Activated T-helper 1 cell treated with anti-CD3 and anti-CD28 coated beads, Interleukin-2, amount 50 U/mL, for 16 hours (primary cell): ENCODE measurements around the gene OTP.

Experiments
- DNase-seq, 2 donors: peaks; one replicate each; pipeline ENCODE4 v3.0.0-alpha.2; 2020; ENCODE audit warnings: low read depth in 1 of 2, low spot score in 1 of 2

OTP gene

DNA sequence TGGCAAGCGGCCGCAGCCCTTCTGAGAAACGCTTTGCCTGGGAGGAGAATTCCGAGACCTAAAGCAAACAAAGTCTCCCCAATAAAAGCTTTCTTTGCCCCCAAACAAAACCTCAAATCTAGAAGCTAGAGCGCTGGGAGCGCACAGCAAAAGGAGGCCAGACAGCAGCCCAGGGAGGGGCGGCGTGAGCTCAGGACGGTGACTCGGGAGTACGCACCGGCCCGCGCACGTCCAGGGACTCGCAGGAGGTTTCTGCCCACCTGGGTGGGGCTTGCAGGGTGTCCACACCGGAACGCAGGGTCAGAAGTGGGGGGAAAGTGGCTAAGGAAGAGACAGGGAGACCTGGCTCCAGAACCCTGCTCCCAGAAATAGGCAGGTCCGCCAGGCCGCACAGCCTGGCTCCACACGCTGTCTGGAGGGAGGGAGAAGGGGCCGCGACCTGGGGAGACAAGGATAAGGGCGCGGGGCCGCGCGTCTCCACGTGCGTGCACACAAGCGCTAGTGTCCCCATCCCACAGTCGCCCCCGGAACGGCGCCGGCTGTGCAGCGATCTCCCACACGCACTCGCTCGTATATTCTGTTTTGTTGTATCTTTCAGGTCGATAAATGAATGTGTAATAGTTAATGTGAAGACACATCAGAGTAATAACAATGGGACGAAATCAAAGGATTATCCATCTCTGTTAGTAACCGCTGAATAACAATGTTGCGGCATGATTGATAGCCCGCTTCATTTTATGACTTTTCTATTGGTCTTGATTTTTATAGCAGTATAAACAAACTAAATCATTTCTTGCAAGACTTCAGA lies 2.3 kb upstream of the OTP start:
- DNase-seq: no peak

DNA sequence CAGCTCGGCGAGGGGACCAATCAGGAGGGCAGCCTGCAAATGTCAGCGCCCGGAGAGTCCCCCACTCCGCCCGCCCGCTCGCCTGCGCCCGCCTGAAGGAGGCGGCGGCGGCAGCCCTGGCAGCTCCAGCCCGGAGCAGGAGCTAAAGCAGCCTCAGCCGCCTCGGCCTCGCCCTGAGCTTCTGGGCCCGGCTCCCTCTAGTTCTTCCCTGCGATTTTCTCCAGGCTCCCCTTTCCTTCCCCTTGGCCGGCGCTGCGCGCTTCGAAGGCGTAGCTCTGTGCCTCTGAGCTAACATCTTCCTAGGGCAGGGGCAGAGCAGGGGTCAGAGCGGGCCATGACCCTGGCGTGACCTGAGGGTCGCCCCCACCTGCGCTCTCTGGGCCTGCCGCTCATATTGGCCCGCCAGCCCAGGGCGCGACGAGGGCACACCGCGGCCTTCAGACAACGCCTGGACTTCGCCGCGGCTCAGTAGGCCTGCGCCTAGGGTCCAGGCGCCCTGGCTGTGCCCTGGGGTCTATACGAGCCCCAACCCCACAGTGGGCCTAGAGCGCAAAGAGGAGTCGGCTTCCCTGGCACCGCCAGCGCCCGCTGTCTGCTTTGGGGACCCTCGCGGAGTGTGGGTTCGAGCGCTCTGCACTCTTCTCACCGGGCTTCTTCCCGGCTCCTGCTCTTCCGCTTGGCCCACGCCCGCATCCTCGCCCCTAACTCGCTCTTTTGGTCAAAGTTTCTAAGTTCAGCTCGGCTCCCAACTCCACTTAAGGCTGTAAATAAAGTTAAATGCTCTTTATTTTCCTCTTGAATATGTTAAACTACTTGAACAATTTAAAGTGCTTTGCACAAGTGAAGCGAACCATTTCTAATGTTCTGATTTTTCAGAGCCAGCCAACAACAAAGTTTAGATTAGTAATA lies 504 bp upstream of the OTP start:
- DNase-seq: no peak

DNA sequence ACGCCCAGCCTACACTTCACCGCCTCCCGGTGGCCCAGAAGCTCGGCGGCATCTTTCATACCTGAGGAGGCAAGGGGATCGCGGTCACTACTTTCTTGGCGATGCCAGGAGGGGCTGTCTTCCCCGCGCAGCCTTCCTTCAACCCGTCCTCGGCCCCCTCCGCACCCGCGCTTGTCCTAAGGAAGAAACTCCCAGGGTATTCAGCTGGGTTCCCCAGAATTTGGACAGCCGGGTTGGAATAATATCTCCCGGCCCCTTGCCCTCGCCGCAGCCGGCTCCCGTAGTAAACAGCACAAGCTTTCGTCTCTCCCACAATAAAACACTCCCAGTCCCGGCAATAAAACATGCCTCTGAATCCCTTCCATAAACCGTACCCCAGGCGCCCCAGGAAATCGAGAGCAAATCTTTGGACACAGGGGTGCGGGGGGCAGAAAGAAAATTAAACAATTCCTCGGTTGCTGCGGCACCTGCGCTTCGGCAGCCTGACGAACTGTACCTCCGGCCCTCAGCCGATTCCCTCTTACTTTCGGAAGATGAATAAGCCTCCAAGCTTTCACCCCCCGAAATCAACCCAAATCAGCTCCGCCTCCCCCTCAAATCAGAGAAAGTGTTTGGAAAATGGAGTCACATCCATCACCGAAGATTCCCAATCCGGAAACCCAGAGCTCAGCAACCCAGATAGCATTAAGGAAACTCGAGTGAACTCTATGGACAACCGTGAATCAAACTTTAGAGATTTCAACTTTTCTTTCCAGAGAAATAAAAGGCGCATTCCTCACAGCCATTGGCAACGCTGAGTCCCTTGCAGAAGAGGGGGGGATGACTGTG lies 1.1 kb downstream of the OTP start:
- no peak for DNase-seq

DNA sequence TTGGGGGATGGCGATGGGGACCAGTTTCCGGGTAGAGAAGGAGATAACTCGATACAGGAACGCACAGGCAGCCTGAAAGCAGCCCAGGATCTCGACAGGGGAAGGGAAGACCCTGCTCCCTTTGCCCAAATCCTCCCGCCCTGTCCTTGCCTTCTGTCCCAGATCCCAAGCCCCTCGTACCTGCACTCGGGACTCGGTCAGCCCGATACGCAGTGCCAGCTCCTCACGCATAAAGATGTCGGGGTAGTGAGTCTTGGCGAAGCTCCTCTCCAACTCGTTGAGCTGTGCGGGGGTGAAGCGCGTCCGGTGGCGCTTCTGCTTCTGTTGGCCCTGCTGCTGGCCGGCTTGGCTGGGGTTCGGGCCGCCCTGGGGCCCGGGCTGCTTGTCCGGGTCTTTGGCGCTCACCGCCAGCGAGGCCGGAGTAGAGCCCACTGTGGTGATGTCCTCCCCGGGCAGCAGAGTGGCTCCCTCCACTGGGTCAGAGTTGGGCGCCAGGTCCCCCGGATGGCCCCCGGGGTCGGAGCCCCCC lies 1.8 kb downstream of the OTP start:
- DNase-seq: no peak

DNA sequence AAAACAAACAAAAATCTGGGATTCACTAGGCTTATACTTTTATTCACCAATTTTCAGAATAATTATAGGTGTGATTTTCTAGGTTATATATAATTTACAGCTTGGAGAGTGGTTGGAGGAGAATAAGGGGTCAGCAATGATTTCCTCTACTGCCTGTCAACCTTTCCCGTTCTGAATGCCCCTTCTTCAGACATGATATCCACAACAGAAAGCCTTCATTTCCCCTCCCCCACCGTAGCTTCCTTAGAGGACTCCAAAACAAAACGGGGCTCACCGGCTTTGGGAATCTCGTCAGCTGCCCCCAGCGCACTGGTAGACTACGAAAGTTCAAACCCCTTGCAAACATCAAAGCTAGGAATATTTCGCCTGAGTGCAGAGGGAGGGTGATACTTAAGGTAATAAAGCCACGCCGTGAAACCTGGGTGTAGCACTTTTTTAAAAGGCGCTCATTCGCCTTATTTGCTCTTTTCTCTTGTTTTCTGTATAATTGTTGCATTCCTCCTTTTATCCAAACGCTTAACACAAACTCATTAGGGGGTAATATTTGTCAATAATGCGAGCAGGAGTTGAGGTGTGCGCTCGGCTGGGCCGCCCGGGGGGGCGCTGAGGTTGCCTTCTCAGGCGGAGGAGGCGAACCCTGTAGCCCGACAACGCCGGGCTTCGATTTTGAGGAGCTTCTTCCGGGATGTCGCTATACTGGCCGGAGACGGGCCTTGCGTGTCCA lies 2.4 kb downstream of the OTP start:
- DNase-seq: no peak

DNA sequence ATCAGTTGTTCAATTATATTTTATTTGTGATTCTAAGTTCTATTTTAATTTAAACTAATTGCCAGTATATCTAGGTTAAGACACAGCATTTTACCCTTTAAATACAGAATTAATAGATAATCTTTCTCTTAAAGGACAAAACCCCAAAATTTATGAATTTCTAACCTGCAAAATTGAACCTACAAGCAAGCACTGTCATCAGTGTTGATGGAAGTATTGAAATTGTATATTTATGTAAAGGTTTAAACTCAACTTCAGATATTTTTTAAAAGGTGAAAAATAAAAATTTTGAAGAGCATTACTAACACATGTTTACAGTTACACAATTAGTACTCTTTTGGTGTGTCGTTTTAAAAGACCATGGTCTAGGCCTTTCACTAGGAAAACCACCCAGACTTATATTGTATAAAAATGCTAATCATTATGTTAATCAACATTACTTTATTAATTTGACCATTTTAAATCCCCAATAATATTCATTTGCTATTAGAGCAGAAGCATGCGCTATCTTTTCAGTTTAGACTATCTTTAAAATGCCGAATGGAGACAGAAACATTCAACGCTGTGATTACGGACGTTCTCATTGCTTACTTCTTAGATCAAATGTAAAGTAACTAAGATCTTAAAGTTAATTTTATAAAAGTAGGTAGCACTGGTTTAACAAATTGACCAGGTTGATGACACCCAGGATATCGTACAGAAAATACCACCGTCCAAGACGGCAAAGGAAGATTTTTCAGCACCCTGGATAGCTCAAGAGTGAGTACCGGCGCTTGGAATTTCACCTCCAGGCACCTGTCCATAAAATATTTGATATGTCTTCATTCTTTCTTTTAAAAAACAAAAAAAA lies 3.2 kb downstream of the OTP start:
- no peak for DNase-seq

DNA sequence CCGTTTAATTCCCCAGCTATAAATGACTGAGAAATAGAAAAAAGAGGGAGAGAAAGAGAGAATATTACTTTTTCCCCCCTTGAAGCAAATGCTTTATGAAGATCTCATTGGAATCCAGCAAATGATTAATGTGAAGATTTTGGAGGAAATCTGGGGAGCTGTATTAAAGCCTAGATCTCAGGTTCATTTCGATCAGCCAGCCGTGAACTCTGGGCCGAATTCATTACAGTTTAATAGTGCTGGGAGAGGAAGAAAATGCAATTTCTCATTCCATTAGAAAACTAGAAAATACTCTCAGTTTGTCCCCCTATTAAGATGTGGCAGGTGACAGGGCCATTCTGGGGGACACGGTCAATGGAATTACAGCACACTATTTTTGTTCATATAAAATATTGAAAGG lies 4.8 kb downstream of the OTP start:
- DNase-seq: no peak

DNA sequence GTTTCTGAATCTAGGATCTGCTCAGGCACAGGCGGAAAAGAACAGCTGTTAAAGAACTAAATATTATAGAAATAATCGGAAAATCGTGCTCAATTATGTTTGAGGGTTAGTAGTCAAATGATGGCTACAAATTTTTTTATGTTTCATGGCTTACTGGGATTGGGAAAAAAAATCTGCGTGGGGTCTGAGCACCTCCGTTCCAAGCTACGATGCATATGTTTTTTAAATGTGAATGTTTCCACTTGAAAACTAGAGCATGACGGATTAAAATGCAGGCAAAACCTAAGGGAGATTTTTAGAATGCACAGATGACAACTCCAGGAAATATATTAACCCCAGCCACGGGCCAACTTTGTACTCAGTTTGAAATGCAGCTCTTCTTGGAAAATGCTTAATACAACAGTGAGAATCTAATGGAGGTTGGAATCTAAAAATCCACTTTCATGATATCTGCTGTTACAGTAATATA lies 5.3 kb downstream of the OTP start:
- no peak for DNase-seq

DNA sequence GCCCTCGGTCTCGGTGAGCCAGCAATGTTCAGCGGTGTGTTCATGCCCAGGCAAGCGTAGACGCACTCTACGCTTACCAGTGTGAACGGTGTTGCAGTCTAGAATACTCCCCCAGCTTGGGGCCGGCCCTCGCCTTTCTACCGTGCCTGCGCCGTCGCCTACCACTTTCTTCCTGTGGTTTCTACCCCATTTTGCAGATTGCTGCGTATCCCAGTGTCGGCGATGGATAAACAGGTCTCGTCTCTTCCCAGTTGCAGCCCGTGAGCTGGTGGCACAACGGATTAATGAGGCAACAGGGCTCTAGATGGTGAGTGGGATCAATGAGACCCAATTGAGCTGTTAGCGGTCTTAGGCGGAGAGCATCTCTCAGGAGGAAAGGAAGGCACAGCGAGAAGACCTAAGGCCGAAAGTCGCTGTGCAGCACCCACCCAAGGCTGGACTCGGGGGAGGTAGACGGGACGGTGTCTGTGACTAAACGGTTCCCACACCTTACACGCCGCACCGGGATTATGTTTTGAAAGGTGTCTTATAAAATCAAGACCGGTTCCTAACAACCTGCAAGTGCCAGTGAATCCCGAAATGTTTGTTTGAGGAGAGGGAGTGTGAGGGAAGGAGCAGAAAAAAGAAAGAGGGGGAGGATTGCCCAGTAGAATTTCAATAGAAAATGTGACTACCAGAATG lies 5.8 kb downstream of the OTP start:
- no peak for DNase-seq

DNA sequence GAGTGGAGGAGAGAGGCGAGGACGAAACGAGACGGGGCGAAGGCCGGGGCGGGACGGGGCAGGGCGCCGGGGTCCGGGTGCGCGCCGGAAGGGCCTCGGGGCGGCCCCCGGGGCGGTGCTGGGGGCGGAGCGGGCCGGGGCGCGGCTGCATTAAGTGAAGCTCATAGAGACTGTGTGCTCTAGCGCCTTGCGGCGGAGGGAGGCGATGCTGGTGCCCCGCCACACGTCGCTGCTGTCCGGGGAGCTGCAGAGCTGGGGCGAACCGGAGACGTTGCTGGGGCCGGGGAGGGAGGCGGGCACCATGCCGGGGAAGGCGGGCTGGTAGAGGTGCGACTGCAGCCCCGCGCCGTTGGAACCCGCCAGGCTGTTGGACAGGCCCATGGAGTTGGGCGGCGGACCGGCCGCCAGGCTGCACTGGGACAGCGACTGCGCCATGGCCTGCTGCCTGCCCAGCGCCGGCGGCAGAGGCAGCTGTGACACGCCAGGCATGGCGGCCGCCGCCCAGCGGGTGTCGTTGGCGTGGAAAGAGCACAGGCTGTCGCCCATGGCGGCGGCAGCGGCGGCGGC lies 8.3 kb downstream of the OTP start:
- no peak for DNase-seq

DNA sequence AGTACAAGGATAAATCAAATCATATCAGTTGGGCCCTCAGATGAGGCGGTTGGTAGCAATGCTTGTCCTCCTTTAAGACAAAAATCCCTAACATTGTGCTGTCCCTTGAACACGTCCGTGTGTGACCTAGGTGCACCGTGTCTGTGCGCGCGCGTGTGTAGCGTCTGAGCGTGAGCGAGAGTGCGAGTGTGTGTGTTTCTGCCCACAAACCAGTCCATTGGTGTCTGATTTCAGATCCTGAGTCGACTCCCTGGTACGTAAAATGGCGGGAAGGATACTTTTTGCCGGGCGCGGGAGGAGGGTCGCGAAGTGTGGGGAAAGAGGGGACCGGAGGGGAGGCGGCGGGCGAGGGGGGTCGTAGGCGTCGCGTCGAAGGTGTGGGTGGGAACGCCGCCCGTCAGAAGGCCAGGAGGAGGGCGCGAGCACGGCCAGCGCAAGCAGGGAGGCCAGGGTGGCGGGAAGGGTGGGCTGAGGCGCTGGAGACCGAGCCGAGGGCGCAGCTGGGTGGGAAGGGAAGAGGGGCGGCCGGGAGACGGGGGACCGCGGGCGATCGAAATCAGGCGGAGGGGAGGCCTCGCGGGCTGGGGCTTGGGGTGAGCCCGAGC lies 8.9 kb downstream of the OTP start:
- no peak for DNase-seq

DNA sequence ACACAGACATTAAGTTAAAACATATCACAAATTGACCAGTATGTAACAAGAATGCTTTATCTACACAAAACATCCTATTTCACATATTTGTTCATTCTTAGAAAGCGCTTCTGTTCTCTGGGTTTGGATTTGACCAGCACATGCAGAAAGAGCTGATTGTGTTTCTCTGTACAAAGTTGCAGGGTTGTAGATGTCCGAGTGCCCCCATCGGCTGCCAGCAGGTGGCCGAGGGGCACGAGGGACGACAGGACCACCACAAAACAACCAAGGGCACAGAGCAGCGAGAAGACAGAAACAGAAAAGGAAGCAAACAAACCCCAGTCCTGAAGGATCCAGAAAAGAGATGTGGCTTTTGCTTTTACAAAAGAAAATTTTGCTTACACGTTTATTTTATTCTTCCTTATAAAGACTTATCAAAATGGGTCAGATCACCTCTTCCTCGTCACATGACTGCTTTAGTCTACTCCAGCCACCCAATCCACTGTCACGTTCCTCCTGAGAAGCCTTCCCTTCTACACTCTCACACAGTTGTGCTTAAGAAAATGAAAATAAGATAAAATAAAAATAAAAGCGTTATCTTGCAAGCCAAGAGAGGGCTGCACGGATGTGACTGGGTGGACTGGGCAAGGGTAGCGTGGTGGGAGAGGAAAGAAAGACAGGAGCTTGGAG lies 9.5 kb downstream of the OTP start:
- no peak for DNase-seq

DNA sequence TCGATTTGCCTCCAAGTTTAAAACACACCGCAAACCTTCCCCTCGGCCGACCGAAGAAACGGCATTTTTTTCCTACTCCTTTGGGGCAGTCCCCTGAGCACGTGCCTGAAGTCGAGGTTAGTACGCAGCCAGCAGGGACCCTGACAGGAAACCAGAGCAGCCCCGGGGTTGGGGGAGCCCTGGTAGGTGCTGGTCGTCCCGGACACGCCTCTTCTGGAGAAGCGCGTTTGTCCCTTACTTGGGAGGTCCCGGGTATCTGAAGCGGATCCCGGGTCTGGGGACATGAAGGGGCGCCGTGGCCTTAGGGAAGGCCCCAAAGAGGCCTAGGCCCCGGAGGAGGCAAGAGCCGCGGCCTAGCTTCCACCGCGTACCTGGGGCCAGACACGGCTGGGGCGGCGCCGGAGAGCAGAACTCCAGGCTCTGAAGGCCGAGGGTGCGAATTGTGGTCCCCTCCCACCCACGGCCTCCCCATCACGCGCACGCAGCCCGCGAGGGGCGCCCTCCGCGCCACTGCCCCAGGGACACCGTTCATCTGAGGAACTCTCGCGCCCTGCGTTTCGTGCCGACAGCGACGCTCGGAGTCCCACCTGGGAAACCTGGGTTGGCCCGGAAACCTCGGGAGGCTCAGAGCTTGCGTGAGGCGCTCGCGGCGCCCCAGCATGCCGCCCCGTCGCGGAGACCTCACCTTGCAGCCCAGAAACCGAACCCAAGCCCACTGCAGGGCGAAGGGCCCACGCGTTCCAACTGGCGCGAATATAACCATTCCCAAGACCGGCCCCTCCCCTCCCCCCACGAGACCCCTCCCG lies 10.4 kb downstream of the OTP start:
- no peak for DNase-seq

DNA sequence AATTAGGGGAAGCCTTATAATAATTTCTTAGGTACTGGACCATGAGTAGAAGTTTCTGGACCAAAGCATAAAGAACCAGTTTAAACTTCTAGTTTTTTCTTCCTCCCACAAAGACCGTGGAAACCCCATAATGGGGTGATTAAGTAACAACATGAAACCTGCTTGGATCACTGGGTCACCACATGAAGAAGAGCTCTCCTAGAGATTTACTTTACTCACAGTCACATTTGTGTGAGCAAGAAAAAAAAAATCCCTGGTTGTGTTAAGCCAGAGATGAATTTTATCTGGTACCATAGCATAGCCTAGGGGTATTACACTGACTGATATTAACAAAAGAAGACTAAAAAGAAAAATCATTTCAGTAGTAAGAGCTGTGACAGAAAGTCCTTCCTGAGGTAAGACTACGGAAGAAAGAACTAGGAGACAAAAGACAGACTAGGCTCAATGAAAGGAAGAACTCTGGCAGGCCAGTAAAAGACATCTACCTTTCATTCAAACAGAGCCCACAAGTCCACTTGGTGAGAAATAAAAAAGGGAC lies 15.2 kb downstream of the OTP start:
- no peak for DNase-seq

DNA sequence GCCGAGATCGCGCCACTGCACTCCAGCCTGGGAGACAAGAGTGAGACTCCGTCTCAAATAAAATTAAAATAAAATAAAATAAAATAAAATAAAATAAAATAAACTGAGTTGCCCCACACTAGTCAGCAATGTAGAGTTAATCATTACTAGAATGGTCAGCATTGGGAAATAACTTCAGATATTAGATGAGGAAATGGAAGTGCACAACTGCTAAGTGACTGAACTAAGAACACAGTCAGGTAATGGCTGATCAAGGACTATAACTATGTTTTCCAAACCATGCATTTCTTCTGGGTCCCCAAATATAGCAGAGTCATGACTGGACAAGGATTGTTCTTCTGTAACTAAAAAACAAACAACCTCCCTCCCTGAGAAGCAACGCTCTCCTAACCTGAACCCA lies 17.1 kb downstream of the OTP start:
- no peak for DNase-seq

DNA sequence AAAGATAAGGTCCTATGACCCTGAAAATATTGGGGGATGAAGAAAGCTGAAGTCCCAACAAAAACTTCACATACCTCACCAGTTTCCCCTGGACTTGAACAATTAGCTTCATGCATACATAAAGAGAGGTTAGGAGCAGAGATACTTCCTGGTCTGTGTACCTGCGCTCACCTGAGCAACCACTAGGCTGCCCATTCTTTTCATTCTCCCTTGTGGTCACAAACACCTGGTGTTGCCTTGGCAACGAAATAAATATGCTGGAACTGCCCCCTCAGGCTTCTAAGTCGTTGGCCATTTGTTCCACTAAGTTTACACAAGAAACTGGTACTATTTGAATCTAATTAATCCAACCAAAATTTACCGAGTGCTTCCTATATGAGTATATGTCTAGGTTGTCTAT lies 18.1 kb downstream of the OTP start:
- no peak for DNase-seq

DNA sequence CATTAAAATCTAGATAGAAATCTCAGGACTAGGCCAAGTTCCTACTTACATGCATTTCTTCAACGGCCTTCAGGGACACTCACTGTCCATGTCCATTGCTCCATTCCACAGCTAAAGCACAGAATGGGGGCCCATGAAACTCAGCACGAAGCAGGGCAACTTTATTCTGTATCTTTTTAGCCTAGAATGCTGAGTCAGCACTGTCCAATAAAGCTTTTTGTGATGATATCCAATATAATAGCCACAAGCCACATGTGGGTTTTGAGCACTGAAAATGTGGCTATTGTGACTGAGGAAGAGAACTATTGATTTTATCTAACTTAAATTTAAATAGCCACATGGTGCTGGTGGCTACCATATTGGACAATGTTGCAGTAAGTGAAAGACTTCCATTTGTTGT lies 21.6 kb downstream of the OTP start:
- DNase-seq: no peak
